ENCODE data around the gene HTRA3.
A peak's percentile ranks its signal among the peaks of the same experiment; 100 is the strongest.

Gene HTRA3

GRCh38 chr4:8297141-8297601 is 27.6 kb downstream of the HTRA3 start:
- DNase-seq: no peak

GRCh38 chr4:8297691-8298485 is 28.3 kb downstream of the HTRA3 start:
- no peak for DNase-seq

GRCh38 chr4:8300832-8301231 is 31.3 kb downstream of the HTRA3 start:
- DNase-seq: no peak

GRCh38 chr4:8301851-8302730 is 32.5 kb downstream of the HTRA3 start:
- DNase-seq: no peak

- no peak for DNase-seq
These were observed 33.5 kb downstream of the HTRA3 start for GRCh38 chr4:8303081-8303480.

GRCh38 chr4:8303485-8304281 is 34.1 kb downstream of the HTRA3 start:
- peak; percentile 92 for DNase-seq

GRCh38 chr4:8304827-8305695 is 35.5 kb downstream of the HTRA3 start:
- no peak for DNase-seq

- DNase-seq: no peak
These were observed 36.4 kb downstream of the HTRA3 start for GRCh38 chr4:8305851-8306471.

GRCh38 chr4:8306511-8307021 is 37.0 kb downstream of the HTRA3 start:
- peak; percentile 18 for DNase-seq

- no peak for DNase-seq
These were observed 37.6 kb downstream of the HTRA3 start for GRCh38 chr4:8307121-8307520.

- DNase-seq: no peak
These were observed 38.2 kb downstream of the HTRA3 start for GRCh38 chr4:8307714-8308113.

- no peak for DNase-seq
These were observed 38.6 kb downstream of the HTRA3 start for GRCh38 chr4:8308144-8308543.

- DNase-seq: no peak
These were observed 39.6 kb downstream of the HTRA3 start for GRCh38 chr4:8308856-8309771.

- no peak for DNase-seq
These were observed 40.8 kb downstream of the HTRA3 start for GRCh38 chr4:8310306-8310705.

GRCh38 chr4:8311101-8312068 is 41.8 kb downstream of the HTRA3 start:
- no peak for DNase-seq

GRCh38 chr4:8312069-8312445 is 42.5 kb downstream of the HTRA3 start:
- DNase-seq: no peak

GRCh38 chr4:8312976-8313375 is 43.4 kb downstream of the HTRA3 start:
- DNase-seq: no peak

GRCh38 chr4:8314691-8315255 is 45.2 kb downstream of the HTRA3 start:
- no peak for DNase-seq

Measured in hematopoietic multipotent progenitor cell treated with erythropoietin and hydrocortisone succinate and interleukin-3 and kit ligand, for 6 days (in vitro differentiated cells).